Activated T-cell treated with anti-CD3 and anti-CD28 coated beads for 4 hours (primary cell): ENCODE results near the gene CCDC136.

Experiments
- DNase-seq: peaks from one replicate; pipeline ENCODE4 v3.0.0-alpha.2; 2020

Gene CCDC136

DNA sequence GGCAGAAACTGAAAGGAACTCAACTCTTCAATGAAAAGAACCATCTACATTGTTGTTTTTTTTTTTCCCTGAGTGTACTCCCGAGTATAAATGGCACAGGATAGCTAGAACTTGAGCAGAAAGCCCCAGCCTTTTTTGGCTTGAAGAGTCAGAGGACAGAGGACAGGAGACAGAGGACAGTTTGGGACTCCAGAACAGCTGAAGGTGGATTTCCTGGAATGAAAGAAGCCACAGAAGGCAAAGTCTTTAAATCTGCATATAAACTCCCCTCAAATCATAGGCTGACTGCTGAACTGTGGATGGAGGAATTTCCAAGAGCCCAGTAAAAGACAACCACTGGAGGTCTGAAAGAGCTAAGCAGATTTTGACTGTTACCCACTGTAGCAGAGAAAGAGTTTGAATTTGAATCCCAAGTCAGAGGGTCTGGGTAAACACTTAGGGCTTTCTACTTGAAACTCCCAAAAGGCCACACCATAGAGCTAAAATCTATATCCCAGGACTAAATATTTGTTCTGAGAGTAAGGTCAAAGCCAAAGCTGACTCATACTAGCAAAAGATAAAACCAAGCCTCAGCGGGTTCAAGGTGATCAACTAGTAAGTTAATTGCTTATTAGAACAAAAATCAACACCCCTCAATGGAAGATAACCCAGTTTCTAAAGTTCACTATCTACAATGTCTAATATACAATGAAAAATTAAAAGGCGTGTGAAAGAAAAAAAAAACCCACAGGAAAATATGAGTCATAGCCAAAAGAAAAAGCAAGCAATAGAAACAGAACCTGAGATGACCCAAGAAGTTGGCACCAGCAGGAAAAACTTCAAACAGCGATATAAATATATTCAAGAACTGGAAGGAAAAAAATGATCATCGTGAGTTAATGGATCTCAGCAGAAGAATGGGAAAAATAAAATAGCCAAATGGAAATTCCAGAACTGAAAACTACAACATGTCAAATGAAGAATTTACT lies 14.3 kb upstream of the CCDC136 start:
- no peak for DNase-seq

DNA sequence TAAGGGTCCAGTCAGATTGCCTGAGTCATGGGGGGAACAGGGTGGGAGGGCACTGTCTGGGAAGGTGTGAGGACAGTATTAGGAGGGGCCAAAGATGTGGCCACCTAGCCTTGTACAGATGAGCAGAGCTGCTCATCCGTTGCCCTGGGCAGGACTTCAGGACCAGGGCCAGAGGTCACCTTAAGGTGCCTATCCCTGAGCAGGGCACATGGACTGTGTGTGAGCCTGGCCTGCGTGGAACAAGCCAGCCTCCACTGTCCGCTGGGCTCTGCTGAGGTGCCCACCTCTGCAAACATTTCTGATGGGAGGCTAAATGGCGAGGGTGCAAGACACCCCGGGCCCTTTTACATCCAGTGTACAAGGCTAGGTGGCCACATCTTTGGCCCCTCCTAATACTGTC lies 12.8 kb upstream of the CCDC136 start:
- DNase-seq, result no peak

DNA sequence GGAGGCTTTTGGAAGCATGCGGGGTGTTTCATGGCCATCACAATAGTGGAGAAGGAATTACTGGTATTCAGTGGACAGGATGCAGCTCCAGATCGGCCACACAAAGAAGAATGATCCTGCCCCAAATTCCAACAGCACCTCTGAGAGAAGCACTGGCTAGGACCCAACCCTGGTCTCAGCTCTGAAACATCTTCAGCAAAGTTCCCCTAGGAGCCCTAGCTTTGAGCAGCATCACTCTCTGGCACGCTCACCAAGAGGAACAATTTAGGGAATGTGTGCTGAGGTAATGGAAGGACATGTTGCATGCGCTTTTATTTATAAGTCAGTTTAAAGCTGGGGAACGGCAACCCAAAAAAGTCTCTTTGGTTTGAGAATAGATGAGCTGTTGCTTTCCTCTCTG lies 10.6 kb upstream of the CCDC136 start:
- no peak for DNase-seq

DNA sequence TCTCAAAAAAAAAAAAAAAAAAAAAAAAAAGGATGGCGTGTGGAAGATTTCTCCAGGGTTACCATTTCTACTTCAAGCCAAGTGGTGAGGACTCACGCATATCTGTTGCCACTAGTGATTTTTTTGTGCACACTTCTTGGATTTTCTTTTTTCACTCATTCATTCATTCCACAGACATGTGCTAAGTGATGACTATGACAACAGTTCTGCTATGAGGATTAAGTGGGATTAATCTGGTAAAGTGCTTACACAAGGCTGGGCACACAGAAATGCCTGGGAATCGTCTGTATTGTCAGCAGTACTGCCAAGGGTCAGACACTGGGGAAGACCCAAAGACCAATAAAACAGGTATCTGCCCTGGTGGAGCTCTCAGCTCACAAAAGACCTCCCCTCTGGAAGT lies 9.9 kb upstream of the CCDC136 start:
- no peak for DNase-seq

DNA sequence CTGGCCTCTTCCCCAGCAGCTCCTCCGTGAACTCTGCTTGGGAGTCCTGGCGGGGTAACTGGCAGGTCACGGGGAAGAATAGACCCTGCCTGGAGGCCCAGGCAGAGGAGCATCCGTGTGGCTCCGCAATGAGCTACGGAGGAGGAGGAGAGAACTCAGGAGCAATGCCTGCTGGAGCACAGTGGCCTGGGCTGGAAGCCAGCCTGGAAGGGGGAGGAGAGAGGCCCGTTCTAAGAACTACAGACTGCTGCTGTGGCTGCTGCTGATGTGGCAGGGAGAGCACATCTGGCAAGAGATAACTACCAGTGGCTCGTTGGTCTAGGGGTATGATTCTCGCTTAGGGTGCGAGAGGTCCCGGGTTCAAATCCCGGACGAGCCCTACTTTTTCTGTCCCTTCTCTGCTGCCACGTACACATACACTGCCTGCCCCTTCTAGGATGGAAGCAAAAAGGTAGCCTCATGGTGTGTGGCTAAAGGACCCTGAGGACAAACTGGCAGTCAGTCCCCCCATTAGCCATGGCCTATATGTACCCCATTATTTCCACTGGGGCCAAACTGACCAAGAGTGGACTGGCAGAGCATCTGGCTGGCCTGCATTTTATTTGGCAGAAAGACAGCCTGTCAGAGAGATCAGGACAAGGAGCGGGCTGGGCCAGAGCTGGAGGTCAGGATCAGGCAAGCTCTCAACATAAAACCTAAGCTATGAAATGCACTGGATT lies 8.5 kb upstream of the CCDC136 start:
- no peak for DNase-seq

DNA sequence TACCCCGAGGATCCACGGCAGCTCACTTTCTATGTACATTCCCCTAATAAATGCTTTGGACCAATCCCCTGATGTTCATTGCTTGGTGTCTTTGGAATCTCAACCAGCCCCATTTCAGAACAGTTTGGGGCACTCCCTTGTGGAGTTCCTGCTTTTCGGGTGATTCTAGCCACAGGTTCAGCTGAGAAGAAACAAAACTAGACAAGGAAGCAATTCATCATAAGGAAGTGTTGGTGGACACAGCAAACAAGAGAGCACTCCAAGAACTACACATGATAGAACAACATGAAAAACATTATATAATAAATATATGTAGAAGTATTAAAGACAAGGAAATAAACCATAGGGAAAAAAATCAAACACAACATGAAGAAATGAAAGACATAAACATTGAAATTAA lies 6.0 kb upstream of the CCDC136 start:
- no peak for DNase-seq

DNA sequence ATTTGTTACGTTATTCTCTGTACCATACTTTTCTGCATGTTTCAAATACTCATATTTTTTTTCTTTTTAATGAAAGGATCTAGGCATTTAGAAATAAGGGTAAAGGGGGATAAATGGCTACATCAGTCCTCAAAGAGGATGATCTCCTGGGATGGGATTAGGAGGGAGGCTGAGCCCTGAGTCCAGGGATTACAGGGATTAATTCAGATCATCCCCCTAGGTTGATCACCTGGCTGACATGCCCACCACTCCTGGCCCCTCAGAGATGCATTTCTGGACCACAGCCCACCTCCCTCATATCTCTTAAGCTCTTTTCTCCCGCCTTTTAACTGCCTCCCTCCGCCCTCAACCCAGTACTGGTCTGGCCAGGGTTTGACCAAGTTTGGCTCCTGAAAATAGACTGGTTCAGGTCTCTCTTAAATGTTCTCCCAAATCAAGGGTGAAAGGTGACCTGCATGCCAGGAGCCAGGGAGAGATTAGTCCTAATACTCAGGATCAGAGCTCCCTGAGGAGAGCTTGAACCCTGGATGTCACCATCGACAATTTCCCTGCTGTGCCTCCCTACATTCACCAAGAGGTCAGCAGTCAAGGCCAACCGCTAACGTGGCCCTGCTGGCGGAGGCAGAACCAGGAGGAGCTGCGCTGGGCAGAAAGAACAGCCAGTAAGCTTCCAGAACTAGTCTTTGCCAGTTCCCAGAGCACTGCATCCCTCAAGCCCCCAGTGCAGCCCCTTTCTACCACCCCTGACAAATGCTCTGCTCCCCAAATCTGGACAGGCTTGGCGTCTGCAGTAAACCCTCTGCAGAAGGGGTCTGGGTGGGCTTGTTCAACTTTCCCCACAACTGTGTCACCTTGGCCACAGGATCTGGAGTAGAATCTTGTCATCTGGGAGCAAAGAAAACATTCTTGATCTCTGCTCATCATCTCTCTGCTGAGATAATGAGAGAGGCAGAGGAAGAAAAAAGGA lies 3.0 kb upstream of the CCDC136 start:
- DNase-seq, result no peak

DNA sequence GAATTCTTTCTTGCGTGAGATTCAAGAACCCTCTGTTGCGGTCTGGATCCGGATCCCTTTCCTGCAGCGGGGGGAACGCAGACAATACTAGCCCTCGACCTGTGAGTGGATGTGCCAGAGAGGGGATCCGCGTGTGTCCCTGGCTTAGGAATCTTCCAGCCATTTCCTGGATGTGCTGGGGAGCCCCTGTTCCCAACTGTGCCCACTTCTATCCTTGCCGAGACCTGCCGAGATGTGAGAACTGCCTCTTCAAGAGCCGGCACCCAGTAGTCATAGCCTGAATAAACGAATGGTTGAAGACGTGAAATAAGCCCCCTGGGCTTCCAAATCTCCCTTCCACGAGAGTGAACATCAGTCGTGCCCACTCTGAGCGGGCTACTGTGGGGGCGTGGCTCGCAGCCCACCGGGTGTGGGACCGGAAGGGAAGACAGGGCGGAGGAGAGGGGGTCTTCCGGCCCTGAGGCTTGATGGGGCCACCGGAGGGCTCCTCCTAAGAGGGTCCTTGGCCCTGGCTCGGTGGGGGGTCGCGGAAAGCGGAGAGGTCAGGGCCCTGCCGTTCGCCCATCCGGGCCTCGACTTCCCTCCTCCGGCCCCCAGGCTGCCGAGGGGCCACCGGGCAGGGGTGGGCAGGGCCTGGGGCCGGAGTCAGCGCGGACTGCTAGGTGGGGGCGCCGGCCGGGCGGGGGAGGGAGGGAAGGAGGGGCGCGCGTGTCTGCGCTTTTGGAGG lies 1.3 kb upstream of the CCDC136 start:
- no peak for DNase-seq

DNA sequence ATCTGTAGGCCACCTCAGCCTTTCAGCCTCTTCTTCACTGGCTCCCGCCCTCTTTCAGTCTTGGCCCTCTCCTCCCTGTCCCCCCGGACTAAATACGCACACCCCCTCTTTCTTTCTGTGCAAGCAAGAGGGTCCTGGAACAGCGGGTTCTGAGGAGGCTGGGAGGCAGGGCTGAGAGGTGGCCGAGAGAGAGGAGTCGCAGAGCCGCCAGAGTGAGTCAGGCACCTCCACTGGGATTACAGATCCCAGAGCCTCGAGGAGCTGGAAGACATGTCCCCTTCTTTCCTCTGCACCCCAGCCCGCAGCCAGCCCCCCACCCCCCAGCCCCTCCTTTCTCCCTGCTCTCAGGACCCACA lies 182 bp downstream of the CCDC136 start:
- no peak for DNase-seq

DNA sequence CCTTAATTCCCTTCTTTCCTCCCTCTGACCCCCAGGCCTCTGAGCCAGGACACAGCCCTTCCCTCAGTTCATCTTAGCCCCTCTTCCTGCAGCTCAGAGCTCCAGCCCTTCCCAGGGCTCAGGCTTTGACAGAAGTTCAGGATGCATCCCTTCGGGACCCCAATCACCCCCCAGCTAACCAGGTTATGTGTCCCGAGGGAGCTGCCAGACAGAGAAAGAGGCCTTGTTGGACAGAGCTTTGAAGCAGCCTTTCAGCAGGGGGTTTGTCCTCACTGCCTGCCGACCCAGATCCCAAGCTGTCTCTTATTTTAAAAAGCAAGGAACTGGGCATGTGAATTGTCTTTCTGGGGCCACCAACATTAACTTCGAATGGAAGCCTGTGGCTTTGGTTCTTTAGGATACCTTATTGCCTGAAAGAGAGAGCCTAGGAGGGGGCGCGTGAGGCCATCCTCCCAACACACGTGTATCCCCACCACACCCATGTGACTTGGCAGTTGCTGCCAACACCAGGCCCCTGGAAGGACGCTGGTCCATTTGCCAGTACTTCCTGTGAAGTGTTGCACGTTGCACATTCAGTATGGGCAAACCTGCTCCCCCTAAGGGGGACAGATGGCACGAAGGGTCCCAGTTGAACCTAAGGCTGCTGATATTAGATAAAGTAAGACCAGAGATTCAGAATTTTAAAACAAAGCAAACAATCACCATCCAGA lies 858 bp downstream of the CCDC136 start:
- DNase-seq, result no peak

DNA sequence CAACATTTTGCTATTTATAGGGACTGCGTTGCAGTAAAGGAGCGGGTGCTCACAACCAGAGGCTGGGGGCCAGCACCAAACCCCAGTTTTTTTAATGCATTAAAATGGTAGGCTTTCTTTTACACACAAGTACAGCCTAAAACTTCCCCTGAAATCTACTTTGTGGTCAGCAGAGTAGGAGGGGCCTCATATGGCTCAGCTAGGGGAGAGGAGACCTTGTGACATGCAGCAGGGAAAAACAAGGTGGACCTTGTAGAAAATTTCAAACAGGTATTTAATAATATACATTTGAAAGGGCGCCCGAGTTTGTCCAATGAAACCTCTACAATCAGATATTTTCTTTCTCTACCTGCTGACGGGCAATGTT lies 1.4 kb downstream of the CCDC136 start:
- DNase-seq, result no peak

DNA sequence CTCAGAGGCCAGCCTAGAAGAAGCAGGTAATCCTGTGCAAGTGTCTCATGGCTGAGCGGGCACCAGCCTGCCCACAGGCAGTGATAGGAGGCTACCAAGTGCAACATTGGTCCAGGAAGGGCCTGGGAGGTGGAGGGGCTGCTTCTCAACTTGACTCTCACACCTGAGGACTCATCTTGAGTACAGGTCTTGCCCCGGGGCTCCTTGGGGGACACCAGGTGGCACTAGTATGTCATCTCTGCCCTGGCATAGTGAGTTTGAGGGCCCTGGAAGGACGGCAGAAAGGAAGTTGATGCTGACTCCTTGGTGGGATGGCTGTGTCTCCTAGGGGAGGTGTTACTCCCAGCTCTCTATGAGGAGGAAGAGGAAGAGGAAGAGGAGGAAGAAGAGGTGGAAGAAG lies 2.3 kb downstream of the CCDC136 start:
- DNase-seq, result no peak

DNA sequence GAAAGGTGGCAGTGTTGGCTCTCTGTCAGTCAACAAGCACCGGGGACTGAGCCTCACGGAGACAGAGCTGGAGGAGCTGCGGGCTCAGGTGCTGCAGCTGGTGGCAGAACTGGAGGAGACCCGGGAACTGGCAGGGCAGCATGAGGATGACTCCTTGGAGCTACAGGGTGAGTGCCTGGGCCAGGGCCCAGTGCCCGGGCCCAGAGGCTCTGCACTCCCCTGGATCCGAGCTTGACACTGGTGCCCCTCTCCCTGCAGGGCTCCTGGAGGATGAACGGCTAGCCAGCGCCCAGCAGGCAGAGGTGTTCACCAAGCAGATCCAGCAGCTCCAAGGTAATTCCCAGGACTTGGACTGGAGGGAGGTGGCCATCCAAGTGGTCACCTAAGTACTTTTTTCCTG lies 2.7 kb downstream of the CCDC136 start:
- DNase-seq, result no peak

DNA sequence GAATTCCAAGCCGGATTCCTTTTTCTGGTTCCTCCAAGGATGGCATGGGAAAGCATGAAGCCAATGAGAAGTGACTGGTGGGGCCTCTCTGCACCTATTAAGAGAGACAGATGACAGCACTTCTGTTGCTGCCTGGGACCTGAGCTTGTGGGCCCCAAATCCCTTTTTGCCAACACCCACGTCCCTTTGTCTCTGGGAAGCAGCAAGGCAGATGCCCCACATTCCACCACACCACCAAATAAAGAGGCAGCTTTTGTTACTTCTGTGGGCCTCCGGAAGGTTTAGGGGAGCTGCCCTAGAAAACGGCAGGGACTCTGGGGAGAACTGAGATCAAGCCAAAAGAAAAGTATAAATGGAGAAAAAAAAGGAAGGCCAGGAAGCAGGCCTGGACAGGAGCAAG lies 3.4 kb downstream of the CCDC136 start:
- DNase-seq, result no peak

DNA sequence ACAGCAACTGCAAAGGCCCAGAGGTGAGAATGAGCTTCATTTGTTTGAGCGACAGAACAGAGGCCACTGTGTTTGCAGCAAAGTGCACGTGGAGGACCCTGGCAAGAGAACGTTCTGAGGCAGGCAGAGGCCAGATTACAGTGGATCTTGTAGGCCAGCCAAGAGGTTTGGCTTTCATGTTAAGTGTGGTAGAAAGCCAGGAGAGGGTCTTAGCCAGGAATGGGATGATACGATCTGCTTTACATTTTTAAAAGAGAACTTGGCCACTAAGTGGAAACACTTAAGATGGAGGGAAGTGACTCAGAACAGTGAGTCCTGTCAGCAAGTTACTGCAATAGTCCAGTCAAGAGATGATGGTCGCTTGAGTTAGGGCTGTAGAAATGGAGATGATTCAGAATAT lies 4.6 kb downstream of the CCDC136 start:
- DNase-seq, result no peak

DNA sequence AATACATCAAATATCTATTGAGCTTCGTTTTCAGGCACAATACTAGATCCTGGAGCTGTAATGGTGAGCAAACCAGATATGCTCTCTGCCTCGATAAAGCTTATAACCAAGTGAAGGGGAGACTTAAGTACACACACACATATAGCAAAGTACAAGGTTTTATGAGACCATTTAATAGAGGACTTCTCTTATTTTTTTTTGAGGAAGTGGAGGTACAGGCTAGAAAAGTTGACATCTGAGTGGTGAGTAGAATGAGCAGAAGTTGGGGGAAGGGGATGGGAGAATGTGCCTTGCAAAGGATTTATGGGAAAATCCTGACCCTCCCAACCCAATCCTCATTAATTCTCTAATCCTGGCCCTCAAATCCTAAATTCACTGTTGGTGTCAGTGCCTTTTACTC lies 7.7 kb downstream of the CCDC136 start:
- DNase-seq, result no peak

DNA sequence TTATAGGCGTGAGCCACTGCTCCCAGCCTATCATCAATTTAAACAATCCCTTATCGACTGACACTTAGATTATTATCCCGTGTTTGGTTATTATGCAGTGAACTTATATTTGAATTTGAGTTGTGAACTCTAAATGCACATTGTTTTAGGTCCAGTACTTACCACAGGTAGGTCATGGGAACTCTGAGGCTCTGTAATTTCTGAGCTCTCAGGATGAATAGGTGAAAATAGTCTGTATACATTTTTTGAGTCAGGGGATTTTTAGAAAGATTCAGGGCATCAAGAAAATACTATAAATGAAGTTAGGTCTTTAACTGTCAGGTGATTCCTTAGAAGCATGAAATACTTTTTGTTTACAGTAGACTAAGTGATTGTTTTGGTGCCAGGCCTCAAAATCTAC lies 8.8 kb downstream of the CCDC136 start:
- DNase-seq, result no peak

DNA sequence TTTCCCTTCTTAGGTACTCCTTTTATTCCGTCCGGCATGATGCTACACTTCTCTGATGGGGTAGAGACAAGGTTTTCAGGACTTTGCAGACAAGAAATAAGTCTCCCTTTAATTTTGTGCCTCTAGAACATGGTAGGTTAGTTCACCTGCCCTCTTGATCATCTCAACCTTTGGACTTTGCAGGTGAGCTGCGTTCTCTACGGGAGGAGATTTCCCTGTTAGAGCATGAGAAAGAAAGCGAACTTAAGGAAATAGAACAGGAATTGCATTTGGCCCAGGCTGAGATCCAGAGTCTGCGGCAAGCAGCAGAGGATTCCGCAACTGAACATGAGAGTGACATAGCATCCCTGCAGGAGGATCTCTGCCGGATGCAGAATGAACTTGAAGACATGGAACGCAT lies 9.2 kb downstream of the CCDC136 start:
- no peak for DNase-seq

DNA sequence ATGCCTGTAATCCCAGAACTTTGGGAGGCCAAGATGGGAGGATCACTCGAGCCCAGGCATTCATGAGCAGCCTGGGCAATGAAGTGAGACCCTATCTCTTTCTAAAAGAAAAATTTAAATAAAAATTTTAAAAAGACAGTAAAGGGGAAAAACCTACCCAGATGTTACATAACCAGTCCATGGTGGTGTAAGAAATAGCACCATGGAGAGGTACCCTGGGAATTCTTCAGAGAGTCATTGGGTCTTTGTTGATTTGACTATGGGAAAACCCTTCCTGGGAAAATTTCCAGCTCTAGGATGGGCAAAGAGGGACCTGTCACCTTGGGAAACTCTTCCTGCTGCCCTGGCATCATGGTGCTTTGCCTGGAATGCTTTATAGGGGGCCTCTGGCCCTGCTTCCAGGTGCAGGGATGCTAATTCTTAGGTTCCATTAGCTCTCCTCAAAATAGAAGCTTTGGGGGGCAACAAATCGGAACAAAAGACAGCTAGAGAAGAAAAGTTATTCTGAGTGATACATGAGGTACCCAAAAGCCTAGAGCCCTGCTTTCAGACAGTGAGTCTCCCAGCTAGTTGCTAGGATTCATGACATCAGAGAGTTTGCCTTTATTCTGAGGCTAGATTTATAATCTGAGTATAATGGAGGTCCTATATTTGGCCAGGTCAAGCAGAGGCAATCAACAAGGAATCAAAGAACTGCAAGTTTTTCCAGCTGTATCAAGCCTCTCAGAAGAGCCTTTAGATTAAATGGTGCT lies 10.1 kb downstream of the CCDC136 start:
- no peak for DNase-seq

DNA sequence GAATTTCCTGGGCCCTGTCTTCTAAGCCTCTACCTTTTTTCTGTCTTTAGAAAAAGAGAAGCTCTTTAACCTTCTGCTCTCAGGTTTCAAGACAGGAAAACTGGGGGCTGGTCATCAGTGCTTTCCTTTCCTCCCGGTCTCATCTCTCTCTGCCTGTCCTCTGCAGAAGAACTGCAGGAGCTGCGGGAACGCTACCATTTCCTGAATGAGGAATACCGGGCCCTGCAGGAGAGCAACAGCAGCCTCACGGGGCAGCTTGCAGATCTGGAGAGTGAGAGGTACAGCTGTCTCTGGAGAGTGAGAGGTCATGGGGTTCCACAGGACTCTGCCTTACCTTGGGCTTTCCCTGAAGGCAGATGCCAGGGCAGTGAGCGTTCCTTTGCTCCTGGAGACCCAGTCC lies 12.7 kb downstream of the CCDC136 start:
- DNase-seq, result no peak

DNA sequence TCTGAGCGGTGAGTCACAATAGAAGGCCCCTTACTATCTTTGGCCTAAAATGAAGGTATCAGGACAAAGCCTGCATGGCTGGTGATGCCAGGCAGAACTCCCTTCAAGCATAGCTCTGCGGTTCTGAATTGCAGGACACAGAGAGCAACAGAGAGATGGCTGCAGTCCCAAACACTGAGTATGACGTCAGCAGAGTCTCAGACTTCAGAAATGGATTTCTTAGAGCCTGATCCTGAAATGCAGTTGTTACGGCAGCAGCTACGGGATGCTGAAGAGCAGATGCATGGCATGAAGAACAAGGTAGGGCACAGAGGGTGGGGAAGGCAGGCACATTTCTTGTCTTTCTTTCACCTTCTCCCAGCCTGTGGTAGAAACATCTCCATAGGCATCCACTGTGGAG lies 13.5 kb downstream of the CCDC136 start:
- no peak for DNase-seq
